ENCODE results near the gene DGKB.

Gene DGKB

GRCh38 chr7:14931511-14932215 is 29.1 kb upstream of the DGKB start:
- no peak overlapping the region for H3K9ac ChIP-seq (ENCODE audit: low read length)
- no peaks in the 10 kb centered on the region for H3K27me3 ChIP-seq (replicated peaks; ENCODE audit: insufficient read depth, low read length)
- TF ChIP-seq EZH2phosphoT487 (IDR thresholded peaks at IDR 0.05; ENCODE audit: low read length), result no peak
- no peak for TF ChIP-seq EZH2 (optimal IDR thresholded peaks at IDR 0.05; ENCODE audit: low read depth, low read length)
- TF ChIP-seq CTCF (IDR thresholded peaks at IDR 0.05; ENCODE audit: low read length), result no peak
- H3K79me2 ChIP-seq (ENCODE audit: low read length), result no peaks in the 10 kb centered on the region
- no peaks in the 10 kb centered on the region for H3K9me2 ChIP-seq (replicated peaks; ENCODE audit: insufficient read depth, low read length)
- no peaks in the 10 kb centered on the region for H4K20me1 ChIP-seq (ENCODE audit: insufficient read depth, low read length)
- no peaks in the 10 kb centered on the region for H3F3A ChIP-seq (ENCODE audit: insufficient read depth, low read length)
- no peak for DNase-seq
- no peak overlapping the region for H3K4me3 ChIP-seq (ENCODE audit: low read length)
- no peak overlapping the region for H2AFZ ChIP-seq (ENCODE audit: low read length)
- H3K9me3 ChIP-seq (replicated peaks; ENCODE audit: insufficient read depth, low read length), result no peaks in the 10 kb centered on the region
- no peaks in the 10 kb centered on the region for H3K4me1 ChIP-seq (ENCODE audit: low read length)
- no peak overlapping the region for H3K4me2 ChIP-seq (ENCODE audit: low read depth, low read length)
- no peak overlapping the region for H3K27ac ChIP-seq (ENCODE audit: low read length)
- H3K36me3 ChIP-seq (replicated peaks; ENCODE audit: insufficient read depth, low read length), result no peaks in the 10 kb centered on the region

- no peak overlapping the region for H3K4me3 ChIP-seq (ENCODE audit: low read length)
- DNase-seq, result no peak
- no peak overlapping the region for H2AFZ ChIP-seq (ENCODE audit: low read length)
- no peak overlapping the region for H3K27ac ChIP-seq (ENCODE audit: low read length)
- no peaks in the 10 kb centered on the region for H3F3A ChIP-seq (ENCODE audit: insufficient read depth, low read length)
- no peak overlapping the region for H3K9ac ChIP-seq (ENCODE audit: low read length)
- no peaks in the 10 kb centered on the region for H3K27me3 ChIP-seq (replicated peaks; ENCODE audit: insufficient read depth, low read length)
- no peaks in the 10 kb centered on the region for H3K9me2 ChIP-seq (replicated peaks; ENCODE audit: insufficient read depth, low read length)
- no peaks in the 10 kb centered on the region for H3K79me2 ChIP-seq (ENCODE audit: low read length)
- no peaks in the 10 kb centered on the region for H3K4me1 ChIP-seq (ENCODE audit: low read length)
- H3K4me2 ChIP-seq (ENCODE audit: low read depth, low read length), result no peak overlapping the region
- no peaks in the 10 kb centered on the region for H3K9me3 ChIP-seq (replicated peaks; ENCODE audit: insufficient read depth, low read length)
- H3K36me3 ChIP-seq (replicated peaks; ENCODE audit: insufficient read depth, low read length), result no peaks in the 10 kb centered on the region
- no peaks in the 10 kb centered on the region for H4K20me1 ChIP-seq (ENCODE audit: insufficient read depth, low read length)
- TF ChIP-seq EZH2phosphoT487 (IDR thresholded peaks at IDR 0.05; ENCODE audit: low read length), result no peak
- no peak for TF ChIP-seq CTCF (IDR thresholded peaks at IDR 0.05; ENCODE audit: low read length)
- no peak for TF ChIP-seq EZH2 (optimal IDR thresholded peaks at IDR 0.05; ENCODE audit: low read depth, low read length)
Observed at GRCh38 chr7:14924398-14924797, 21.8 kb upstream of the DGKB start.

- Histone ChIP-seq H3K4me3 (ENCODE audit: low read length) (no peak overlapping the region), H3K9me2 (replicated peaks; ENCODE audit: insufficient read depth, low read length) (no peaks in the 10 kb centered on the region), H3K79me2 (ENCODE audit: low read length) (no peaks in the 10 kb centered on the region), H3K27me3 (replicated peaks; ENCODE audit: insufficient read depth, low read length) (no peaks in the 10 kb centered on the region), H3K9ac (ENCODE audit: low read length) (no peak overlapping the region), H3K4me1 (ENCODE audit: low read length) (no peaks in the 10 kb centered on the region), H3K27ac (ENCODE audit: low read length) (no peak overlapping the region), H4K20me1 (ENCODE audit: insufficient read depth, low read length) (no peaks in the 10 kb centered on the region), H3K36me3 (replicated peaks; ENCODE audit: insufficient read depth, low read length) (no peaks in the 10 kb centered on the region), H3K9me3 (replicated peaks; ENCODE audit: insufficient read depth, low read length) (no peaks in the 10 kb centered on the region), H3F3A (ENCODE audit: insufficient read depth, low read length) (no peaks in the 10 kb centered on the region), H2AFZ (ENCODE audit: low read length) (no peak overlapping the region), H3K4me2 (ENCODE audit: low read depth, low read length) (no peak overlapping the region)
- TF ChIP-seq EZH2phosphoT487 (IDR thresholded peaks at IDR 0.05; ENCODE audit: low read length) (no peak), CTCF (IDR thresholded peaks at IDR 0.05; ENCODE audit: low read length) (no peak), EZH2 (optimal IDR thresholded peaks at IDR 0.05; ENCODE audit: low read depth, low read length) (no peak)
- DNase-seq, result no peak
Observed at GRCh38 chr7:14911077-14911476, 8.5 kb upstream of the DGKB start.

Data from MM.1S (cell line).